BE2C (cell line): ENCODE results near the gene OXER1.

Experiments used
- DNase-seq: peaks from one replicate; pipeline ENCODE4 v3.0.0-alpha.2; 2020
- H3K27me3 ChIP-seq: fragments of 250-450 bp; sonication (Bioruptor Pico); 2 replicates; pipeline ENCODE4 v1.5.1; 2020; ENCODE audit warnings: mild to moderate bottlenecking
- H3K36me3 ChIP-seq: fragments of 250-450 bp; sonication (Bioruptor Pico); 2 replicates; pipeline ENCODE4 v1.5.1; 2020; ENCODE audit warnings: mild to moderate bottlenecking
- H3K4me1 ChIP-seq: fragments of 250-450 bp; sonication (Bioruptor Pico); 2 replicates; pipeline ENCODE4 v1.5.1; 2020
- H3K4me3 ChIP-seq: 2 replicates; pipeline ENCODE4 v1.5.1; 2011; ENCODE audit warnings: low read depth, low read length
- H3K9me3 ChIP-seq: fragments of 250-450 bp; sonication (Bioruptor Pico); 2 replicates; pipeline ENCODE4 v1.5.1; 2020
- TF ChIP-seq, protein P1 (sequence below): IDR thresholded peaks from 2 replicates; pipeline ENCODE4 v1.5.1; 2012; ENCODE audit warnings: mild to moderate bottlenecking, low read depth, low read length

OXER1 gene

DNA sequence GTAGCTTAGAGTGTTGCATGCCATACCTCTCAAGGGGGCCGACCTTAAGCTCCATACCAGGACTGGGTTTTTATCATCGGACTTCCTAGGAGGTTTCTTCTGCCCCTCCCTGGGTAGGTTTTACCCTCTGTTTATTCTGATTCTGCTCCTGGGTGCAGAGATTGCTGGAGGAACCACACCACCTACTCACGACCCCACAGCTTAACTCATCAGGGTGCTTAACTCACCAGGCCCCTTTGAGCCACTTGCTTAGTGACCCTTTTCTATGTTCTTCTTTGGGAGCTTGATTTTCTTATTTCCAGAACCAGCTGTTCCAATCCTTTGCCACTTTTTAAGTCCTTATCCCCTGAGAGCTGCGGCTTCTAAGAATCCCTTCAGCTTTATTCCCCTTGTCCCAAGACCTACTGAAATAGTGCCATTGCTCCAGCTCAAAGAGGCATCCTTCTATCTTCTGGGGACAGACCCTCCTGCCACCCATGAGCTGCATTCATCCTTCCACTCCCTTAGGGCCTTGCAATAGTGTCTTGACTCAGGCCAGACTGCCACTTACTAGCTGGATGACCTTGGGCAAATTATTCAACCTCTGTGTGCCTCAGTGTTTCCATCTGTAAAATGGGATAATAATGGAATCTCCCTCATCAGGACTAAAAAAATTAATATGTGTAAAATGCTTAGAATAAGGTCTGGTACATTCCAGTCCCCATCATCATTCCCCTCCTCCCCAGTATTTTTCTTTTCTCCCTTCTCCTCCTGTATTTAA lies 5.8 kb downstream of the OXER1 start:
- no peak overlapping the region for H3K4me3 ChIP-seq
- H3K4me1 ChIP-seq, result no peaks in the 10 kb centered on the region
- H3K36me3 ChIP-seq, result no peaks in the 10 kb centered on the region; the same call in 1 of the 2 replicates
- TF ChIP-seq, protein P1, sequence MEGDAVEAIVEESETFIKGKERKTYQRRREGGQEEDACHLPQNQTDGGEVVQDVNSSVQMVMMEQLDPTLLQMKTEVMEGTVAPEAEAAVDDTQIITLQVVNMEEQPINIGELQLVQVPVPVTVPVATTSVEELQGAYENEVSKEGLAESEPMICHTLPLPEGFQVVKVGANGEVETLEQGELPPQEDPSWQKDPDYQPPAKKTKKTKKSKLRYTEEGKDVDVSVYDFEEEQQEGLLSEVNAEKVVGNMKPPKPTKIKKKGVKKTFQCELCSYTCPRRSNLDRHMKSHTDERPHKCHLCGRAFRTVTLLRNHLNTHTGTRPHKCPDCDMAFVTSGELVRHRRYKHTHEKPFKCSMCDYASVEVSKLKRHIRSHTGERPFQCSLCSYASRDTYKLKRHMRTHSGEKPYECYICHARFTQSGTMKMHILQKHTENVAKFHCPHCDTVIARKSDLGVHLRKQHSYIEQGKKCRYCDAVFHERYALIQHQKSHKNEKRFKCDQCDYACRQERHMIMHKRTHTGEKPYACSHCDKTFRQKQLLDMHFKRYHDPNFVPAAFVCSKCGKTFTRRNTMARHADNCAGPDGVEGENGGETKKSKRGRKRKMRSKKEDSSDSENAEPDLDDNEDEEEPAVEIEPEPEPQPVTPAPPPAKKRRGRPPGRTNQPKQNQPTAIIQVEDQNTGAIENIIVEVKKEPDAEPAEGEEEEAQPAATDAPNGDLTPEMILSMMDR, result no peak
- DNase-seq, result no peak
- H3K27me3 ChIP-seq, result no peaks in the 10 kb centered on the region
- H3K9me3 ChIP-seq, result no peaks in the 10 kb centered on the region

DNA sequence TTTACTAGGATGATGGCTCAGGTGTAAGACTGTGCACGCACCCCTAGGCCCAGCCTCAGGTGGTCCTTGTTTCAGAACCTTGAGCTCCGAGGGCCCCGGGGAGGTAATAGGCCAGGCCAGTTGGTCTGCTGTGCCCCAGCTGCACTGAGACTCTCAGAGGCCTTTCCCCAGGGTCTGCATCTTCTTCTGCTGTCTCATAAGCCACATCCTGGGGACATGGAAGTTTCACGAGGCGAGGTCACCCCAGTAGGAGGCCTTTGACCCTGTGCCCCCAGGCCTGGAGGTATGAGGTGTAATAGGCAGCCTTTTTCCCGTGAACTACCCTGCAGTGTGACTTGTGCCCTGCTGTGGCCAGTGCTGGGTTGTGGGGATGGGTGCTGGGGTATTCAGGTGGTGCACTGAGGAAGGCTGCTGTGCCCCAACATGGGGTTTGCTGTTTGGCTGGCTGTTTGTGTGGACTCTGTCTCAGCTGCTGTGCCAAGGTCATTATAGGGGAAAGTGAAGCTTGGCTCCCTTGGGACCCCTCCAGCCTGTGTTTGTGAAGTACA lies 6.9 kb downstream of the OXER1 start:
- H3K4me1 ChIP-seq, result no peaks in the 10 kb centered on the region
- H3K27me3 ChIP-seq, result no peaks in the 10 kb centered on the region
- TF ChIP-seq, protein P1, result no peak
- DNase-seq, result no peak
- H3K4me3 ChIP-seq, result no peak overlapping the region
- no peaks in the 10 kb centered on the region for H3K9me3 ChIP-seq
- no peaks in the 10 kb centered on the region; the same call in 1 of the 2 replicates for H3K36me3 ChIP-seq

DNA sequence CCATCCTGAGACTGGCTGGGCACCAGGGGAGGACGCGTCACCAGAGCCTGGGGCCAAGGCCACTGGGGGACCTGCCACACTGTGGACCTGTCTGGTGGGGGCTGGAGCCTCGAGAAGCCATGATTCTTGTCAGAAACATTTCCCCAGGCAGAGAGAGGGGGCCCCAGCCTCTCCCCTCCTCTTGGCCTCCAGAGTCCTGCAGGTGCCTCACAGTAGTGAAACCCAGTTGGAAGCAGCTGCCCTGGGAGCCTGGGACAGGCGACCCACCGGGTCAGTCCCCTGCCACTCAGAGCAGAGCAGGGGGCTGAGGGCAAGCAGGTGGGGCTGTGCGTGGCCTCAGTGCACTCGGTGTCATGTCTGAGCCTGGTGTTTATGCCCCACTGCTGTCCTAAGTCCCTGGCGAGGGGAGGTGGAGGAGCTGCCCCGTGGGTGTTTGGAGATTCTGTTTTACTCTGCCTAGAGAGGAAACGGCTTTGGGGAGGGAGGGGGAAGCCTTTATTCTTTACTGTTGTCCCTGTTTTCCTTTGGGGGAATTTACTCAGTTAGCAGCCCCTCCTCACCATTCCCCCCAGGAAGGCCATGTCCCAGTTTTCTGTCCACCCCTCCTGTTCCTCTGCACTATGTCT lies 7.7 kb downstream of the OXER1 start:
- TF ChIP-seq, protein P1, result no peak
- Histone ChIP-seq H3K27me3 (no peaks in the 10 kb centered on the region), H3K36me3 (no peaks in the 10 kb centered on the region; the same call in 1 of the 2 replicates), H3K9me3 (no peaks in the 10 kb centered on the region), H3K4me1 (no peaks in the 10 kb centered on the region), H3K4me3 (no peak overlapping the region)
- DNase-seq, result no peak

DNA sequence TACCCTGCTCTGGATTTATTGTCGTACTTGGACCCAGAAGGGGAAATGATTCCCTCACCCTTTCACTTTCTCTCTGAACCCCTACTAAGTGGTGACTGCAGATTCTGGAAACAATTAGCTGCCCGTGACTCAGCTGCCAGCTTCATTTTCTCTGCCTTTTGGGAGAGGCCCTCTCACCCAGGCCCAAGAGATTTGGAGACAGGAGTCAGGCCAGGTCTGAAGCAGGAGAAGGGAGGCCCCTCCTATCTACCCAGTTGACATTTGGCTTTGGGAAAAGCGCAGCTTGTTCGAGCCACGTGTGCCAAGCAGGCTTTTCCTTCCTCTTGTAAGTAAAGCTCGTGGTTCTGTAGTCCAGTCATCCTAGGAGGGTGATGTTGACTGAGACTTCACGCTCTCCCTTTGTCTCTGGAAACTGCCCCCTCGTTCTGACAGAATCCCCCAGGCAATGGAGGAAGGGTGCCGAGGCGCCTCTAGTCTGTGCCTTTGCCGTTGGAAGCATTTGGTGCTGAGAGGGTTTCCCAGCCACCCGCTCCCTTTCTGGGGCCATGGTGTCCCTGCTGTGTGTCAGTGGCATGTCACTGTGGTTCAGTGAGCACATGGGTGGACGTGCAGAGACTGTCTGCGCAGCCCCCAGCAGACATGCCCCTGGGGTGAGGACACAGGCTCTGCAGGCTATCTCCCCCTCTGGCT lies 8.6 kb downstream of the OXER1 start:
- TF ChIP-seq, protein P1, result no peak
- no peaks in the 10 kb centered on the region for H3K4me1 ChIP-seq
- H3K27me3 ChIP-seq, result no peaks in the 10 kb centered on the region
- DNase-seq, result no peak
- no peaks in the 10 kb centered on the region for H3K9me3 ChIP-seq
- no peaks in the 10 kb centered on the region; the same call in 1 of the 2 replicates for H3K36me3 ChIP-seq
- no peak overlapping the region for H3K4me3 ChIP-seq

DNA sequence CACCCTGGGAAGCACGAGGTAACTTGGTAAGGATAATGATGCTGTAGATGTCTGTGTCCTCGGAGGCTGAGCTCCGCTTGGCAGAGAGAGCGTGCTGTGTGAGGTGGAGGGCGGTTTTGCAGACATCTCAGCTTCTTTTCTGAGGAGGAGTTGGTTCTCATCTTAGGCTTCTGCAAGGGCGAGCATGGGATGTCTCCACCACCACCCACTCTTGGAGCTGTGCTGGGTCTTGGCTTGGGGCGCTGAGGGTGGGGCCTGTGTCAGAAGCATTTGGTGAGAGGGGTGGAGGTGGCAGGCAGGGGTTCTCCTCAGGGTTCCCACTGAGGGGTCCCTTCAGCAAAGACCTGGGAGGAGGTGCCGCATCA lies 9.2 kb downstream of the OXER1 start:
- Histone ChIP-seq H3K4me1 (no peaks in the 10 kb centered on the region), H3K4me3 (no peak overlapping the region), H3K36me3 (no peaks in the 10 kb centered on the region; the same call in 1 of the 2 replicates), H3K9me3 (no peaks in the 10 kb centered on the region), H3K27me3 (no peaks in the 10 kb centered on the region)
- TF ChIP-seq, protein P1, result no peak
- no peak for DNase-seq
